Left forelimb (tissue), 1 donor: ENCODE measurements around the gene ZNF616.

Source experiments
- DNase-seq: peaks from one replicate; pipeline ENCODE4 v3.0.0-alpha.2; 2018; ENCODE audit warnings: low spot score

Gene ZNF616

GRCh38 chr19:52139252-52140031 lies at the start of gene ZNF616:
Gene ZNF616 (minus strand): TSS chr19:52139938. CDS start chr19:52130512, 9,426 bp downstream.
- DNase-seq = peak; percentile 99

GRCh38 chr19:52188822-52189734 lies 49.3 kb upstream of the ZNF616 start:
- peak; percentile 98 for DNase-seq

- no peak for DNase-seq
Measured at GRCh38 chr19:52187407-52187806, 47.7 kb upstream of the ZNF616 start.

- DNase-seq = no peak
Measured at GRCh38 chr19:52176574-52176973, 36.8 kb upstream of the ZNF616 start.

- no peak for DNase-seq
Measured at GRCh38 chr19:52172347-52172746, 32.6 kb upstream of the ZNF616 start.

GRCh38 chr19:52171321-52172169 lies 31.8 kb upstream of the ZNF616 start, which contains the start of gene ZNF836:
Gene ZNF836 (minus strand): TSS chr19:52171621. CDS start chr19:52168072, 3,549 bp downstream.
- peak; percentile 89 for DNase-seq

GRCh38 chr19:52170863-52171320 lies 31.2 kb upstream of the ZNF616 start:
- peak; percentile 70 for DNase-seq

- no peak for DNase-seq
Measured at GRCh38 chr19:52170304-52170703, 30.6 kb upstream of the ZNF616 start.

GRCh38 chr19:52155596-52156359 lies 16.0 kb upstream of the ZNF616 start:
- DNase-seq = no peak

GRCh38 chr19:52148256-52148655 lies 8.5 kb upstream of the ZNF616 start:
- no peak for DNase-seq

- no peak for DNase-seq
Measured at GRCh38 chr19:52142001-52142595, 2.4 kb upstream of the ZNF616 start.

- DNase-seq = no peak
Measured at GRCh38 chr19:52141203-52141602, 1.5 kb upstream of the ZNF616 start.

GRCh38 chr19:52140032-52140710 lies 433 bp upstream of the ZNF616 start:
- no peak for DNase-seq

- DNase-seq = no peak
Measured at GRCh38 chr19:52138983-52139251, 821 bp downstream of the ZNF616 start.

GRCh38 chr19:52138278-52138982 lies 1.3 kb downstream of the ZNF616 start:
- no peak for DNase-seq

- no peak for DNase-seq
Measured at GRCh38 chr19:52120286-52120685, 19.5 kb downstream of the ZNF616 start.

- no peak for DNase-seq
Measured at GRCh38 chr19:52115526-52116053, 24.1 kb downstream of the ZNF616 start.

GRCh38 chr19:52114691-52115090 lies 25.0 kb downstream of the ZNF616 start:
- DNase-seq = no peak

- DNase-seq = no peak
Measured at GRCh38 chr19:52112624-52113023, 27.1 kb downstream of the ZNF616 start.
